Panc1 (cell line): ENCODE results near the gene FABP7.

Experiments
- POLR2AphosphoS5 ChIP-seq: IDR thresholded peaks from 2 replicates; pipeline ENCODE4 v1.6.1; 2012; ENCODE audit warnings: mild to moderate bottlenecking, low read depth, low read length, moderate library complexity
- SIN3A ChIP-seq: IDR thresholded peaks from 2 replicates; pipeline ENCODE4 v1.6.1; 2012; ENCODE audit warnings: low read depth, mild to moderate bottlenecking, low read length, moderate library complexity, borderline replicate concordance; ENCODE audit not compliant: insufficient read depth
- TF ChIP-seq, protein P1 (sequence below): fragments of 450-650 bp; IDR thresholded peaks from 2 replicates; pipeline ENCODE4 v1.5.1; 2017; ENCODE audit warnings: mild to moderate bottlenecking
- TF ChIP-seq, protein P2 (sequence below), 2 experiments: IDR thresholded peaks; 2 replicates each; pipeline ENCODE4 v1.6.1; 2011 to 2012; ENCODE audit warnings: low read depth in 2 of 2, control low read depth in 1 of 2, low read length in 1 of 2, mild to moderate bottlenecking in 1 of 2, moderate library complexity in 1 of 2; ENCODE audit not compliant: insufficient read depth in 1 of 2

GRCh38 chr6:122832459-122832858 is 52.9 kb downstream of the FABP7 start:
- TF ChIP-seq, protein P1, sequence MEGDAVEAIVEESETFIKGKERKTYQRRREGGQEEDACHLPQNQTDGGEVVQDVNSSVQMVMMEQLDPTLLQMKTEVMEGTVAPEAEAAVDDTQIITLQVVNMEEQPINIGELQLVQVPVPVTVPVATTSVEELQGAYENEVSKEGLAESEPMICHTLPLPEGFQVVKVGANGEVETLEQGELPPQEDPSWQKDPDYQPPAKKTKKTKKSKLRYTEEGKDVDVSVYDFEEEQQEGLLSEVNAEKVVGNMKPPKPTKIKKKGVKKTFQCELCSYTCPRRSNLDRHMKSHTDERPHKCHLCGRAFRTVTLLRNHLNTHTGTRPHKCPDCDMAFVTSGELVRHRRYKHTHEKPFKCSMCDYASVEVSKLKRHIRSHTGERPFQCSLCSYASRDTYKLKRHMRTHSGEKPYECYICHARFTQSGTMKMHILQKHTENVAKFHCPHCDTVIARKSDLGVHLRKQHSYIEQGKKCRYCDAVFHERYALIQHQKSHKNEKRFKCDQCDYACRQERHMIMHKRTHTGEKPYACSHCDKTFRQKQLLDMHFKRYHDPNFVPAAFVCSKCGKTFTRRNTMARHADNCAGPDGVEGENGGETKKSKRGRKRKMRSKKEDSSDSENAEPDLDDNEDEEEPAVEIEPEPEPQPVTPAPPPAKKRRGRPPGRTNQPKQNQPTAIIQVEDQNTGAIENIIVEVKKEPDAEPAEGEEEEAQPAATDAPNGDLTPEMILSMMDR = no peak
- no peak for TF ChIP-seq SIN3A
- TF ChIP-seq POLR2AphosphoS5 = no peak
- TF ChIP-seq, protein P2, sequence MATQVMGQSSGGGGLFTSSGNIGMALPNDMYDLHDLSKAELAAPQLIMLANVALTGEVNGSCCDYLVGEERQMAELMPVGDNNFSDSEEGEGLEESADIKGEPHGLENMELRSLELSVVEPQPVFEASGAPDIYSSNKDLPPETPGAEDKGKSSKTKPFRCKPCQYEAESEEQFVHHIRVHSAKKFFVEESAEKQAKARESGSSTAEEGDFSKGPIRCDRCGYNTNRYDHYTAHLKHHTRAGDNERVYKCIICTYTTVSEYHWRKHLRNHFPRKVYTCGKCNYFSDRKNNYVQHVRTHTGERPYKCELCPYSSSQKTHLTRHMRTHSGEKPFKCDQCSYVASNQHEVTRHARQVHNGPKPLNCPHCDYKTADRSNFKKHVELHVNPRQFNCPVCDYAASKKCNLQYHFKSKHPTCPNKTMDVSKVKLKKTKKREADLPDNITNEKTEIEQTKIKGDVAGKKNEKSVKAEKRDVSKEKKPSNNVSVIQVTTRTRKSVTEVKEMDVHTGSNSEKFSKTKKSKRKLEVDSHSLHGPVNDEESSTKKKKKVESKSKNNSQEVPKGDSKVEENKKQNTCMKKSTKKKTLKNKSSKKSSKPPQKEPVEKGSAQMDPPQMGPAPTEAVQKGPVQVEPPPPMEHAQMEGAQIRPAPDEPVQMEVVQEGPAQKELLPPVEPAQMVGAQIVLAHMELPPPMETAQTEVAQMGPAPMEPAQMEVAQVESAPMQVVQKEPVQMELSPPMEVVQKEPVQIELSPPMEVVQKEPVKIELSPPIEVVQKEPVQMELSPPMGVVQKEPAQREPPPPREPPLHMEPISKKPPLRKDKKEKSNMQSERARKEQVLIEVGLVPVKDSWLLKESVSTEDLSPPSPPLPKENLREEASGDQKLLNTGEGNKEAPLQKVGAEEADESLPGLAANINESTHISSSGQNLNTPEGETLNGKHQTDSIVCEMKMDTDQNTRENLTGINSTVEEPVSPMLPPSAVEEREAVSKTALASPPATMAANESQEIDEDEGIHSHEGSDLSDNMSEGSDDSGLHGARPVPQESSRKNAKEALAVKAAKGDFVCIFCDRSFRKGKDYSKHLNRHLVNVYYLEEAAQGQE (IDR thresholded peaks at IDR 0.05; ENCODE audit: insufficient read depth in 1 of 2, low read depth in 2 of 2, low read length in 1 of 2) = no peak
